Measurements from ENCODE around the gene CENPU.
"Not testable (repeated sequence)": the region's sequence is repeated elsewhere in the genome, so short reads cannot be mapped to it uniquely, and the experiment has no call there.

CENPU gene

GRCh38 chr4:184660978-184661377 lies 72.9 kb downstream of the CENPU start:
- DNase-seq: no peak

- DNase-seq: not testable (repeated sequence)
These were observed 76.1 kb downstream of the CENPU start for GRCh38 chr4:184657820-184658219.

- DNase-seq: no peak
These were observed 76.8 kb downstream of the CENPU start for GRCh38 chr4:184657144-184657543.

GRCh38 chr4:184655889-184656869 lies 77.7 kb downstream of the CENPU start:
- DNase-seq: no peak

GRCh38 chr4:184653650-184654049 lies 80.2 kb downstream of the CENPU start:
- DNase-seq: no peak

GRCh38 chr4:184652681-184653080 lies 81.2 kb downstream of the CENPU start:
- DNase-seq: not testable (repeated sequence)

GRCh38 chr4:184651899-184652298 lies 82.0 kb downstream of the CENPU start:
- DNase-seq: no peak

GRCh38 chr4:184649971-184650855 lies 83.7 kb downstream of the CENPU start:
- no peak for DNase-seq

- peak; percentile 54 for DNase-seq
These were observed 84.6 kb downstream of the CENPU start, which contains the start of the genes CASP3 and PRIMPOL for GRCh38 chr4:184649026-184649970. CASP3 (minus strand) TSS chr4:184649447; CDS start chr4:184638453, 10,994 bp downstream. PRIMPOL (plus strand) TSS chr4:184649738; CDS start chr4:184657141, 7,403 bp downstream.

- DNase-seq: no peak
These were observed 85.4 kb downstream of the CENPU start for GRCh38 chr4:184648313-184649025.

- DNase-seq: no peak
These were observed 85.9 kb downstream of the CENPU start for GRCh38 chr4:184648054-184648312.

- no peak for DNase-seq
These were observed 86.4 kb downstream of the CENPU start for GRCh38 chr4:184647266-184648053.

GRCh38 chr4:184645904-184646610 lies 87.8 kb downstream of the CENPU start:
- no peak for DNase-seq

- no peak for DNase-seq
These were observed 89.2 kb downstream of the CENPU start for GRCh38 chr4:184644553-184645307.
